Stimulated activated CD8-positive, alpha-beta memory T cell treated with anti-CD3 and anti-CD28 coated beads, Interleukin-7, amount 100 ng/mL, for 48 hours (primary cell): ENCODE data around the gene PNLDC1.
"Not testable (repeated sequence)": the region's sequence is repeated elsewhere in the genome, so short reads cannot be mapped to it uniquely, and the experiment has no call there.

Experiments used
- DNase-seq, 2 donors: peaks; one replicate each; pipeline ENCODE4 v3.0.0-alpha.2; 2020; ENCODE audit warnings: low read depth in 1 of 2; ENCODE audit errors: extremely low read depth in 1 of 2

Gene PNLDC1

GRCh38 chr6:159844737-159845645 is 44.9 kb downstream of the PNLDC1 start:
- DNase-seq = no peak

GRCh38 chr6:159848552-159848951 is 48.5 kb downstream of the PNLDC1 start:
- DNase-seq = not testable (repeated sequence)

GRCh38 chr6:159849851-159850250 is 49.8 kb downstream of the PNLDC1 start:
- DNase-seq = not testable (repeated sequence)

GRCh38 chr6:159852877-159853276 is 52.8 kb downstream of the PNLDC1 start:
- DNase-seq = no peak

GRCh38 chr6:159853754-159854153 is 53.7 kb downstream of the PNLDC1 start:
- DNase-seq = no peak

GRCh38 chr6:159854959-159855358 is 54.9 kb downstream of the PNLDC1 start:
- no peak for DNase-seq

- no peak for DNase-seq
Observed at GRCh38 chr6:159858259-159858658, 58.2 kb downstream of the PNLDC1 start.

GRCh38 chr6:159860482-159860881 is 60.4 kb downstream of the PNLDC1 start:
- no peak for DNase-seq

- DNase-seq = no peak
Observed at GRCh38 chr6:159862103-159862502, 62.0 kb downstream of the PNLDC1 start.

GRCh38 chr6:159863341-159863740 is 63.3 kb downstream of the PNLDC1 start:
- DNase-seq = not testable (repeated sequence)

- DNase-seq = no peak
Observed at GRCh38 chr6:159865226-159865920, 65.3 kb downstream of the PNLDC1 start.

- DNase-seq = no peak
Observed at GRCh38 chr6:159866286-159867247, 66.5 kb downstream of the PNLDC1 start.
